Keratinocyte (primary cell): ENCODE data around the gene ABCA3.

Source experiments
- CTCF ChIP-seq, 3 experiments: IDR thresholded peaks in 1 of 3; conservative IDR thresholded peaks in 1 of 3; optimal IDR thresholded peaks in 1 of 3; 2 replicates in 2 of 3; 3 replicates in 1 of 3; pipeline versions ENCODE3 to v1.5.1; 2011; ENCODE audit warnings: low read length in 3 of 3, mild to moderate bottlenecking in 3 of 3, moderate library complexity in 2 of 3, control low read depth in 1 of 3, inconsistent platforms in 1 of 3; ENCODE audit not compliant: insufficient read depth in 2 of 3; ENCODE audit errors: extremely low read depth in 1 of 3
- EZH2 ChIP-seq: IDR thresholded peaks from one replicate; pipeline ENCODE4 v1.6.1; 2012; ENCODE audit warnings: inconsistent platforms, mild to moderate bottlenecking, low read length, moderate library complexity

- TF ChIP-seq CTCF (optimal IDR thresholded peaks at IDR 0.05 in 1 of 3, IDR thresholded peaks at IDR 0.05 in 1 of 3, conservative IDR thresholded peaks at IDR 0.05 in 1 of 3; ENCODE audit: extremely low read depth in 1 of 3, insufficient read depth in 2 of 3, low read length in 3 of 3): no peak
- no peak for TF ChIP-seq EZH2
These were observed 96.7 kb downstream of the ABCA3 start for GRCh38 chr16:2243781-2244180.
